Fibroblast of the aortic adventitia (primary cell): ENCODE measurements around the gene UTS2B. TPM values are rescaled to one million over a fixed set of nuclear protein-coding genes. Genes with fewer than 3 reads are reported as not detected.

Experiments used
- DNase-seq: peaks from one replicate; pipeline ENCODE4 v3.0.0-alpha.2; 2010; ENCODE audit warnings: low read depth
- H3K4me3 ChIP-seq: 2 replicates; pipeline ENCODE4 v1.5.1; 2011; ENCODE audit warnings: low read depth, mild to moderate bottlenecking, control low read depth, low read length, moderate library complexity
- CTCF ChIP-seq: IDR thresholded peaks from 2 replicates; pipeline ENCODE4 v1.5.1; 2011; ENCODE audit warnings: mild to moderate bottlenecking, low read length, control low read depth, inconsistent platforms; ENCODE audit not compliant: insufficient read depth
- total RNA-seq: library from RNA; depleted of rRNA; stranded (reverse); fragments of >200 nt; gene quantifications from 2 replicates; pipeline ENCODE4 v1.2.3, GENCODE V29; 2012; ENCODE audit warnings: low replicate concordance

The UTS2B gene
- total RNA-seq, 1 donor = 1.3 TPM

DNA sequence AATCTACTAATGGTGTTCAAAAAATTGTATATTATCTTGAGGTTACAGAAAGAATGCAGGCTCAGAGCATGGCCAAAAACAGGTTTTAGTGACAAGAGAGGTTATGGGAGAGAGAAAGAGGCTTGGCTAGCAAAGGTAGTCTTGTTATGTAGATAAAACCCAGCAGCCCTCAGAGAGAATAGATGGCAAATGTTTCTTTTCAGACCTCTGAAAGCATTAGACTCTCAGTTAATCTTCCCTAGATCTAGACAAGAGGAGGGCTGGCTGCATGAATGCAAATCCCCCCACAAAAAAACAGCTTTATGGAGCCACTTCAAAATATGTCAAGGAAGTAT lies 69.1 kb downstream of the UTS2B start:
- H3K4me3 ChIP-seq = no peak overlapping the region
- no peak for TF ChIP-seq CTCF
- no peak for DNase-seq

DNA sequence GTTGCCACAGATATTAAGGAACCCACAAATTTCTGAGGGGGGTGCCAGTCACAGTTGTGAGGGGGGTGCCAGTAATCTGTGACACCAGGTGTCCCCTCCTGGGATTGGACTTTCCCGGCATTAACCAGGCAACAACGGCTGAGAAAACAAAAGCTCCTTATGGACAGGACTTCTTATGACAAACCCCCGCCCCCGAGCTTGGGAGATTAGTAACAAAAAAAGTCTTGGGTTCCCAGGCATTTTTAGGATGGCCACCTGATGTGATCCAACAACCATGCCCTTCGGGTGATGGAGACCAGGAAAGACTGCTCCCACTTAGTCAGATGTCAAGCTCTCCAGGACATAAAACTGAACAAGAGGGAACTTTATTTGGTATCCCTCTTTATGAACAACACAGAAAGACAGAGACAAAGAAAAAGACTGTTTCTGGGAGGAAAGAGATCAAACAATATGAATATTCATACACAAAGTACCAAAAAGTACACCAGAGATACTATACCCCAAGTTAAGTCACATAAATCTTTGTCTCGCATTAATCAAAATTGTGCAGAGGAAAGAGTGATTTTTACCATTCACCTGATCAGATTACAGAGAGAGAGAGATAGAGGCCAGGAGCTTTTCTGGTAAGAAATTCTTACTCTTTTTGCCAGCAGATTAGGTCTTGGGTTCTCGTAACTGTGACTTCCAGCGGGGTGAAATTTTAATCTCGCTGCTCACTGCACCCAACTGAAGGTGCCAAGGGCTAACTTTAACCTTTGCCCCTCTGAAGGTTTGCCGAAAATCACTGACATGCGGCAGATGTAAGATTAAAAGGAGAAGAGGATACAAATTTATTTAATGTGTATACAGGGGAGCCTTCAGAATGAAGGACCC lies 69.7 kb downstream of the UTS2B start:
- no peak for DNase-seq
- no peak overlapping the region for H3K4me3 ChIP-seq
- no peak for TF ChIP-seq CTCF

DNA sequence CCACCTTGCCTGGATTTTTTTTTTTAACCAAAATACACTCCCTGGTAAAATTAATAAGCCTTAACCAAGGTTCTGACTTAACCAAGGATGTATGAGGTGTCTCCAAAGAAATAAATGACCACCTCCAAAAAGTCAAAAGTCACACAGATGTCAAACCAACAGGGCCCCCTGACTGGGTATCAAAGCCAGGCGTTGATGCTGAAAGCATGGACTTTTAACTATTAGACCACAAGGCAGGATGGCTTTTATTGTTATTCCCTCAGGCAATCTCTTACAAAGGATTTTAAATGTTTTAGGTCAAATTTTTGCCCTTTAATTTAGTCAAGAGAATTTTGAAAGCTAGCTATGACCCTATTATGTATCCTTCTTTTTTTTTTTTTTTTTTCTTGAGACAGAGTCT lies 70.8 kb downstream of the UTS2B start:
- no peak for TF ChIP-seq CTCF
- no peak overlapping the region for H3K4me3 ChIP-seq
- no peak for DNase-seq

DNA sequence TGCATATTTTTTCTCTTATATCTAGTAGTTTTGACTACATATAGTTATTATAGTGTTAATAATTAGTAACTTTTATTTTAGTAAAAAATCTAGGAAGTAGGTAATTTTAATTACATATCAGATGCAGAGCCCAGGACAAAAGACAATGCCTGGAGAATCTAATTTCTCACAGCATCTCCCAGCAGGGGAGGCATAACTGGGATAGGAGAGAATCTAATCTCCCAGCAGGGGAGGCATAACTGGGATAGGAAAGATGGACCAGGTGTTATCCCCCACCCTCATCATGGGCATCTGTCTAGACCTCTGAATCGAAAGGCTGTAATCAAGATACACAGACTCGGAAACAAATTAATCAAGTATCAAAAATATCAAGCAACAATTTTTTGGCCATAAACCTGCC lies 73.0 kb downstream of the UTS2B start:
- no peak for DNase-seq
- no peak for TF ChIP-seq CTCF
- no peak overlapping the region for H3K4me3 ChIP-seq

GRCh38 chr3:191256405-191256804 lies 73.9 kb downstream of the UTS2B start:
- no peak for TF ChIP-seq CTCF
- no peak overlapping the region for H3K4me3 ChIP-seq
- no peak for DNase-seq

DNA sequence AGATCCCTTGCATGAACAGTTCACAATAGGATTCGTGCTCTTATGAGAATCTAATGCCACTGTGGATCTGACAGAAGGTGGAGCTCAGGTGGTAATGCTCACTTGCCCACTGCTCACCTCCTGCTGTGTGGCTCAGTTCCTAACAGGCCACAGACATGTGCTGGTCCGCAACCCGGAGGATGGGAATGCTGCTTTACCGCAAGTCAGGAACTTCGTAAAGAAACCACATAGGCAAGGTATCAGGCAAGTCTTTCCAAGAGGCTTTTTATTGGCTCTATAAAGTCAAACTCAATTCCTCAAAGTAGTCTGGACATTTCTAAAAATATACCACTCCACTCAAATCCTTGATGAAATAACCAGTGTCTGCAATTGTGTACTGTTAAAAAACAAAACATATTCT lies 75.2 kb downstream of the UTS2B start:
- TF ChIP-seq CTCF = no peak
- H3K4me3 ChIP-seq = no peak overlapping the region
- no peak for DNase-seq
